HG03457 (cell line): ENCODE results near the gene UTP20.

Source experiments
- ATAC-seq: cut with Tn5 transposase; IDR thresholded peaks from one replicate; pipeline ENCODE4 v1.9.1; 2021; ENCODE audit warnings: moderate number of reproducible peaks; ENCODE audit not compliant: unreplicated experiment

Gene UTP20

DNA sequence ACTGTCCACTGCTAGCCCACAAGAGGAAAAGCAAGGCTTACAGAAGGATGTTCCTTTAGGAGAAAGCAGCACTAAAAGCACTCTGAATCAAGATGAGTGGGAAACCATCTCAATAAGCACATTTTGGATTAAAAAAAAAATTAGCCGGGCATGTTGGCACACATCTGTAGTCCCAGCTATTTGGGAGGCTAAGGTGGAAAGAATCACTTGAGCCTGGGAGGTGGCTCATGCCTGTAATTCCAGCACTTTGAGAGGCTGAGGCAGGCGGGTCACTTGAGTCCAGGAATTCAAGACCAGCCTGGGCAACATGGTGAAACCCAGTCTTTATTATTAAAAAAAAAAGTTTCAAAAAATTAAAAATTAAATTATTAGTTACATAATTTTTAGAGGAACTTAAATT is 144.7 kb downstream of the UTP20 start:
- no peak for ATAC-seq

DNA sequence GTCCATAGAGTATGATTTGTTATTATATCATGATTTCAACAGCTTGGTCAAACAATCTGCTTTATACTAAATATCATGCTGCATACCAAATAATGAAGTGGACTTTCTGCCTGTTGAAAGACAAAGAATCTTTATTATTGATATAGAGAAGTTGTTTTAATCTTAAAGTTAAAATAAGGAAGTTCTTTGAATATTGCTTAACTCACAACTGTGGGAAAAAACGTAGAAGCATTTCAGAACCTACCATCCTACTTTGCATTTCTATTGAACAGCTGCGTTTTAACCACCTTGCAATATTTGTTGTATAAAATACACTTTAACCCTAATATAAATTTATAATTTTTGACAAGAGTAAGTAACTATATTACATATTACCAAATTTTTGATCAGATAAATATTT is 150.6 kb downstream of the UTP20 start:
- no peak for ATAC-seq

DNA sequence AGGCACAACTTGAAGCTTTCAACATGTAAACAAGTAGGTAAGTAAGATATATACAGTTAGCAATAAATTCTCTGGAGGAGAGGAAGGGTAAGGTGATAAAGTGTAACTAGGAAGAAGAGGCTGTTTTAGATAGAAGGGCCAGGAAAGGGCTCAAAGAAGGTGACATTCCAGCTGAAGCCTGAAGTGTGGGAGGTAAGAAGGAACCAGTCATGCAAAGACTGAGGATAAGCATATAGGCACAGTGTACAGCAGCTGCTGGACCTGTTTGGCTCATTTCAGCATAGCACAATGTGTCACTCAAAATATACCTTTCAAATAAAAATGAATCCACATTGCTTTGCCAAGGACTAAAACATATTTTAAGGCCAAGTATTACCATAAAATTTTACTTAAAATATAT is 156.2 kb downstream of the UTP20 start:
- ATAC-seq = no peak
